Lower leg skin (tissue), 4 donors: ENCODE data around the gene ZBTB7C. TPM values are rescaled to one million over a fixed set of nuclear protein-coding genes. Genes with fewer than 3 reads are reported as not detected.

ENCODE experiments used
- DNase-seq, 2 donors: peaks; one replicate each; pipeline ENCODE4 v3.0.0-alpha.2; 2019; ENCODE audit warnings: low spot score in 2 of 2
- H3K4me3 ChIP-seq: fragments of 200-600 bp; sonication (generic); 2 replicates; pipeline ENCODE4 v1.5.1; 2017; ENCODE audit warnings: mild to moderate bottlenecking, low read depth; ENCODE audit not compliant: poor library complexity, severe bottlenecking
- CTCF ChIP-seq, 3 donors: fragments of 450-650 bp; IDR thresholded peaks; one replicate each; pipeline ENCODE4 v1.5.1; 2016; ENCODE audit warnings: antibody characterized with exemption in 3 of 3, mild to moderate bottlenecking in 3 of 3, moderate library complexity in 2 of 3
- POLR2A ChIP-seq, 2 donors: fragments of 450-650 bp; IDR thresholded peaks; one replicate each; pipeline ENCODE4 v1.6.1; 2016 to 2017; ENCODE audit warnings: antibody characterized with exemption in 2 of 2, mild to moderate bottlenecking in 1 of 2, moderate library complexity in 1 of 2
- WGBS, 2 donors: methylation state at CpG; one replicate each; pipeline ENCODE4 v1.1.5; 2018; 5-methylcytosine and 5-hydroxymethylcytosine counted together
- intact Hi-C: fragments of 100-400 bp; cut with DNase I; formaldehyde crosslinking; loops from one replicate; pipeline ENCODE4 v1.15.0; 2023; ENCODE audit warnings: low total_unique reads
- total RNA-seq, 4 donors: library from RNA; depleted of rRNA; stranded (reverse); fragments of >200 nt; gene quantifications; one replicate each; pipeline ENCODE4 v1.1.0, GENCODE V29; 2016

ZBTB7C gene
- total RNA-seq, 4 donors from 2014 or later, result 44.2 to 59.7 (median 50.7) TPM

GRCh38 chr18:48051945-48052840, 357.0 kb downstream of the ZBTB7C start:
- no peak overlapping the region for H3K4me3 ChIP-seq
- DNase-seq, result no peak
- intact Hi-C loops, result no loop called here
- TF ChIP-seq POLR2A (IDR thresholded peaks at IDR 0.05) (no peak), CTCF (IDR thresholded peaks at IDR 0.05) (no peak)
- 51 to 55% methylated on average over 8 of the region's 8 CpGs for WGBS, 2 donors

DNA sequence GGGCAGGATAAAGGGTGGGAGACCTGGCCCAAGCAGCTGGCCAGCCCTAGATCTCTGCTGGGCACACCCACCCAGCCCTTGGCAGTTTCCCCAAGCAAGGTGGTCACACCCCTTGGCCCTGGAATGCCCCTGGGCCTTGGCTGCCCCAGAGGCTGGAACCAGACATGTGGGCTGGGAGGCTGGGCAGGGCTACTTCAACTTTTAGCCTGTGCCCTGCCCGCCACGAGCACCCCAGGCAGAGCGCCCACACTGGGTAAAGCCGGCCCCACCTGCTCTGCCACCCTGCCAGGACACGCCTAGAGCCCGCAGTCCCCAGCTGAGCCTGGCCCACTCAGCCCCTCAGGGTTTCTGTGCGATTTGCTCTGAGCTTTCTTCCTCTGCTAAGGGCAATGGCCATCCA, 359.0 kb downstream of the ZBTB7C start:
- no peak overlapping the region for H3K4me3 ChIP-seq
- intact Hi-C loops, result no loop called here
- 51 to 52% methylated on average over 7 of the region's 7 CpGs for WGBS, 2 donors
- no peak for DNase-seq
- no peak for TF ChIP-seq POLR2A (IDR thresholded peaks at IDR 0.05)
- no peak for TF ChIP-seq CTCF (IDR thresholded peaks at IDR 0.05)

DNA sequence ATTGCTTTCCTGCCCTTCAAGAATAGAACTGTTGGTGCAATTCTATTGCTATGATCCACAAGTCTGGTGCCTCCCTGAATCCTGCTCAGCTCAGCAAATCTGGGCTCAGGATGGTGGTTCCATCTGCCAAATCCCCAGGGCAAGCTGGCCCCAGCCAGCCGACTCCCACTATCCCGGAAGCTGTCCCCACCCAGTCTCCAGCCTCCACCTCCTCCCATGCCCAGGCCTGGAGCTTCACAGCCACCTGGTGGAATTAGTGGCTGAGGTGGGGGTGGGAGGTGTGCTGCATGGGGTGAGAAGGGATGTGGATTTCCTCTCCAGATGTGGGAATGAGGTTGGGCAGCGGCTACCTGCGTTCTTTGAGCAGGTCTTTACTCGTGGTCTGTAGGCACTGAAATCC, 359.4 kb downstream of the ZBTB7C start:
- 19 to 34% methylated on average over 5 of the region's 5 CpGs for WGBS, 2 donors
- H3K4me3 ChIP-seq, result no peak overlapping the region
- DNase-seq, result no peak
- TF ChIP-seq POLR2A (IDR thresholded peaks at IDR 0.05) (no peak), CTCF (IDR thresholded peaks at IDR 0.05) (no peak)
- intact Hi-C loops, result no loop called here

DNA sequence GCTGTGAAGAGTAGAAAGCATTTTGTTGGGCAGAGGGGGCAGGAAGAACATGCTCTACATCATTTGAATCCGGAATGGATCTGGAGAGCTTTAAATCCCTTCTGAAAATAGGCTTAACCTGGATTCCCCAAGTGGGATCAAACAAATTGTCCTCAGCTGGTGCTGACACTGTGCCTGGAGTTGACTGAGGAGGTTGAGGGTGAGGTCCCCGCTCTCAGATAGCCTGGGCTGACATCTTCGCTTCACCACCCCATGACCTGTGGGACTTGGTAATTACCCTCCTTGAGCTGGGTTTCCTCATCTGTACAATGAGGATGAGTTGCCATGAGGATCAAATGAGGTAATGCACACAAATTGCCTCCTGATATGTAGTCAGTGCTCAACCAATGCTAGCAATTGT, 360.9 kb downstream of the ZBTB7C start:
- intact Hi-C loops, result no loop called here

DNA sequence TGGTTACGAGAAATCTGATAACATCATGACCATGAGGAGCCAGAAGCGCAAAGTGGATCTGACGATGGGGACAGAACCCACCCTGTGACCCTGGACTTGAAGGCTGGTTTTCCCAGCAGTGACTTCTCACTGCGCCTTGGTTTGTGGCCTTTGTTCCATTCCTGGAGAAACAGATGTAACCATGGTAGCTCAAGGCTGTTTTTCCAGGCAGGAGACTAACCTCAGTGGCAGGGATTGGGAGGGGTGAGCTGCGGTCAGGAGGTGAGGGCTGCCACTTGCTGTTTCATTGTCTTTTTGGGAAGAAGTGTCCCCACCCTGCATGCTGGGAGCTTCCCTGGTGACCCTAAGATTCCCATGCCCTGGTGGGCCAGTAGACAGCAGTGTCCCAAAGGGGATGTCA, 362.3 kb downstream of the ZBTB7C start:
- no peak for DNase-seq
- intact Hi-C loops, result no loop called here
- WGBS, 2 donors, result 80 to 86% methylated on average over 5 of the region's 5 CpGs
- TF ChIP-seq CTCF (IDR thresholded peaks at IDR 0.05) (no peak), POLR2A (IDR thresholded peaks at IDR 0.05) (no peak)
- H3K4me3 ChIP-seq, result no peak overlapping the region

More for the DNA sequence above, 360.9 kb downstream of the ZBTB7C start:
- no peak for DNase-seq
- H3K4me3 ChIP-seq, result no peak overlapping the region
- no peak for TF ChIP-seq CTCF (IDR thresholded peaks at IDR 0.05)
- no peak for TF ChIP-seq POLR2A (IDR thresholded peaks at IDR 0.05)
- WGBS, 2 donors, result 84 to 90% methylated on average over 3 of the region's 3 CpGs
